WI38 (cell line): ENCODE data around the gene TEPSIN.
A peak's percentile ranks its signal among the peaks of the same experiment; 100 is the strongest.

Experiments
- H3K4me3 ChIP-seq: 2 replicates; pipeline ENCODE4 v1.5.1; 2011; ENCODE audit warnings: low read depth, mild to moderate bottlenecking, control low read depth, low read length
- CTCF ChIP-seq: IDR thresholded peaks from 2 replicates; pipeline ENCODE4 v1.5.1; 2012; ENCODE audit warnings: low read depth, mild to moderate bottlenecking, control low read depth, low read length

The TEPSIN gene

GRCh38 chr17:81238815-81239713 is at the start of gene TEPSIN, which contains the start of gene NDUFAF8:
TSS of gene TEPSIN (minus strand) at chr17:81239055. CDS start at chr17:81239033, 22 bp downstream.
TSS of gene NDUFAF8 (plus strand) at chr17:81239318. CDS start at chr17:81239364, 46 bp downstream.
- H3K4me3 ChIP-seq: peak within 1 kb of the TSS; percentile 92
- TF ChIP-seq CTCF: no peak

GRCh38 chr17:81287741-81288430 is 49.0 kb upstream of the TEPSIN start:
- no peak for TF ChIP-seq CTCF
- no peak overlapping the region for H3K4me3 ChIP-seq

- H3K4me3 ChIP-seq: no peak overlapping the region
- no peak for TF ChIP-seq CTCF
Measured at GRCh38 chr17:81287152-81287551, 48.3 kb upstream of the TEPSIN start.

GRCh38 chr17:81286491-81287145 is 47.8 kb upstream of the TEPSIN start:
- no peak overlapping the region for H3K4me3 ChIP-seq
- TF ChIP-seq CTCF: no peak

GRCh38 chr17:81285894-81286293 is 47.0 kb upstream of the TEPSIN start:
- TF ChIP-seq CTCF: no peak
- no peak overlapping the region for H3K4me3 ChIP-seq

GRCh38 chr17:81285179-81285878 is 46.5 kb upstream of the TEPSIN start:
- H3K4me3 ChIP-seq: no peak overlapping the region
- no peak for TF ChIP-seq CTCF
